DOHH2 (cell line): ENCODE data around the gene GP5.

Experiments
- CTCF ChIP-seq: fragments of 200-600 bp; sonication (generic); IDR thresholded peaks from one replicate; pipeline ENCODE4 v1.5.1; 2014; ENCODE audit warnings: antibody characterized with exemption, mild to moderate bottlenecking, low read depth, low read length; ENCODE audit not compliant: poor library complexity, severe bottlenecking
- EZH2phosphoT487 ChIP-seq: fragments of 200-600 bp; sonication (generic); IDR thresholded peaks from 2 replicates; pipeline ENCODE4 v1.6.1; 2017; ENCODE audit warnings: borderline replicate concordance, mild to moderate bottlenecking, antibody characterized with exemption, low read length, moderate library complexity, mixed read lengths

GRCh38 chr3:194418671-194419070 lies 19.6 kb upstream of the GP5 start:
- TF ChIP-seq EZH2phosphoT487 (no peak), CTCF (no peak)
